GM19372 (cell line): ENCODE data around the gene SNAPC2.

Source experiments
- ATAC-seq: cut with Tn5 transposase; IDR thresholded peaks from one replicate; pipeline ENCODE4 v1.9.1; 2021; ENCODE audit warnings: mild to moderate bottlenecking, low read depth, moderate library complexity; ENCODE audit not compliant: unreplicated experiment

The SNAPC2 gene, protein sequence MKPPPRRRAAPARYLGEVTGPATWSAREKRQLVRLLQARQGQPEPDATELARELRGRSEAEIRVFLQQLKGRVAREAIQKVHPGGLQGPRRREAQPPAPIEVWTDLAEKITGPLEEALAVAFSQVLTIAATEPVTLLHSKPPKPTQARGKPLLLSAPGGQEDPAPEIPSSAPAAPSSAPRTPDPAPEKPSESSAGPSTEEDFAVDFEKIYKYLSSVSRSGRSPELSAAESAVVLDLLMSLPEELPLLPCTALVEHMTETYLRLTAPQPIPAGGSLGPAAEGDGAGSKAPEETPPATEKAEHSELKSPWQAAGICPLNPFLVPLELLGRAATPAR

DNA sequence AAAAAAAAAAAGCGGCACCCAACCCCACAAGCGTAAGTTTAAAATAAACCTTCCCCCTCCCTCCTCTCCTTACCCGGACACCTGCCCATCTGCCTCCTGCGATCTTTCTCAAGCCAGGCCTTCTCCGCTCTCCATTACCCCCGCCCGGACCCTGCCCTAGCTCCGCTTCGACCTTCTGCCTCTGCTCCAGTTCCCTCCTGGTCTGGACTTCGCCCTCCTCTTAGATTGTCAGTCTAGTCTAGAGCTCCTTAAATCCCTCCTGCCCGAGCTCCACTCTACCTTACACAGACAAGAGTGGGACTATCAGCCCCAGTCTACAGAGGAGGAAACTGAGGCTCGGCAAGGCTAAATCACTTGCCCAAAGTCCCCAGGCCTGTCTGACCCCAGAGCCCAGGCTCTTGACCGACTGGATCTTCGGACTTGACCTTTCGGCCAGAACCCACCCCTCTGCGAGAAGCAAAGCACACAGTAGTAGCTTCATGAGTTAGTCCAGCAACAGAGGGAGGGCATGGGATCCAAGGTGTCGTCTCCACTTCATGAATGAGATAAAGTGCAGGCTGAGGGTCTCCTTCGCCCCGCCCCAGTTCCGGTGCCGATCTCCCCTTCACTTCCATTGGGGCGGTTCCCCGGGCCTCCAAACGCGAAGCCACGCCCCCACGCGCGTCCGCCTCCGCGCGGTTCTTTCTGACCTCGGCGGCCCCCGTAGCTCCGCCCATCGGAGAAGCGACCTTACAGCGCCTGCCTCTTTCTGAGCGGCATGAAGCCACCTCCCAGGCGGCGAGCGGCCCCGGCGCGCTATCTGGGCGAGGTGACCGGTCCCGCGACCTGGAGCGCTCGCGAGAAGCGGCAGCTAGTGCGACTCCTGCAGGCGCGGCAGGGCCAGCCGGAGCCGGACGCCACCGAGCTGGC is at the start of gene SNAPC2:
Gene SNAPC2, plus strand, starts transcription at position 729 of the 909 bp plus-strand sequence. Its CDS starts 29 bp downstream, at position 758.
- ATAC-seq = peak; percentile 60

DNA sequence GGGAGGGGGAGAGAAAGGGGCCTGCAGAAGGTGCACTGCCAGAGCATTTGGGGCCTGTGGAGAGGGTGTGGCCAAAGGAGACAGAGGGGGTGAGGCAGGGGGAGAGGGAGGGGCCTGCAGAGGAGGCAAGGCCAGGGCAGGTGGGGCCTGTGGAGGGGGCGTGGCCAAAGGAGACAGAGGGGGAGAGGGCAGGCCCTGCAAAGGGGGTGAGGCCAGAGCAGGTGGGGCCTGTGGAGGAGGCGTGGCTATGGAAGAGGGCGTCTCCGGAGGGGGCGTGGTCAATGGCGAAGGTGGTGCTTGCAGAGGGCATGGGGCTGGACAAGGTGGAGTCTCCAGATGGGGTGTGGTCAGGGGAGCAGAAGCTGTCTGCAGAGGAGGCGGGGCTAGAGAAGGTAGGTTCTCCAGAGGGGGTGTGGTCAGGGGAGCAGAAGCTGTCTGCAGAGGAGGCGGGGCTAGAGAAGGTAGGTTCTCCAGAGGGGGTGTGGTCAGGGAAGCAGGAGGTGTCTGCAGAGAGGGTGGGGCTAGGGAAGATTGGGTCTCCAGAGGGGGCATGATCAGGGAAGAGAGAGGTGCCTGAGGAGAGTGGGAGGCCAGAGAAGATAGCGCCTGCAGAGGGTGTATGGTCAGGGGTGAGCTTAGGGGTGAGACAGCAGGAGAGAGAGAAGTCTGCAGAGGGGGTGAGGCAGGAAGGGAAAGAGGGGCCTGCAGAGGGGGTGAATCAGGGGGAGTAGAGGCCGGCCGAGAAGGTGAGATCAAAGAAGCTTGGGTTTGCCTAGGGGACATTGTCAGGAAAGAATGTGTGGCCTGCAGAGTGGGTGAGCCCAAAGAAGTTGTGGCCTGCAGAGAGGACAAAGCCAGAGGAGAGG is 49.3 kb upstream of the SNAPC2 start:
- no peak for ATAC-seq

DNA sequence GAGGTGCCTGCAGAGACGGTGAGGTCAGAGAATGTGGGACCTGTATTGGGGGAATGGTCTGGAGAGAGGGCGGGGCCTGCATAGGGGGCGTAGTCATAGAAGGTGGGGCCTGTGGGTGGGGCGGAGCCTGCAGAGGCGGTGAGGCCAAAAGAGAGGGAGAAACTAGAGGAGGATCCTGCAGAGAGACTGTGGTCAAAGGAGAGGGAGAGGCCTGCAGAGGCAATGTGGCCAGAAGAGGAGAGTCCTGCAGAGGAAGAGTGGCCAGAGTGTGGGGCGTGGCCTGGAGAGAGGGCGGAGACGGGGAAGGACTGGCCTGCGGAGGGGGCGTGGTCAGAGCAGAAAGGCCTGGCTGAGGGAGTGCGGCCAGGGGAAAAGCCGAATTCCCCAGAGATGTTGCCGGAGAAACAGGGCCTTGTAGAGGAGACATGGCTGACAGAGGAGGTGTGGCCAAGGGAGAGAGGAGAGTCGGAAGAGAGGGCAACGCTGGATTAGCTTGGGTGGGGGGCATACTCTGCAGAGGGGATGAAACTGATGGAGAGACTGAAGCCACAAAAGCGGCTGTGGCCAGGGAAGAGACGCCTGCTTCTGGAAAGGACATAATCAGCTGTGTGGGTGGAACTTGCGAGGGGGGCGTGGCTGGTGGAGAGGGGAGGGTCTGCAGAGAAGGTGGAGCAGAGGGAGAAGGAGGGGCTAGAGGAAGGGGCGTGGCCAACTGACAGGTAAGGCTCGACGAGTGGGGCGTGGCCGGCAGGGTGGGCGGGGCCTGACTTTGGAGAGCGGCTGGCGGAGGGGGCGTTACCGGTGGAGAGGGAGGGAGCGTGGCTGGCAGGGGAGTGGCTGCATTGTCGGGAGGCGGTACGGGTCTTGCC is 48.5 kb upstream of the SNAPC2 start:
- no peak for ATAC-seq

DNA sequence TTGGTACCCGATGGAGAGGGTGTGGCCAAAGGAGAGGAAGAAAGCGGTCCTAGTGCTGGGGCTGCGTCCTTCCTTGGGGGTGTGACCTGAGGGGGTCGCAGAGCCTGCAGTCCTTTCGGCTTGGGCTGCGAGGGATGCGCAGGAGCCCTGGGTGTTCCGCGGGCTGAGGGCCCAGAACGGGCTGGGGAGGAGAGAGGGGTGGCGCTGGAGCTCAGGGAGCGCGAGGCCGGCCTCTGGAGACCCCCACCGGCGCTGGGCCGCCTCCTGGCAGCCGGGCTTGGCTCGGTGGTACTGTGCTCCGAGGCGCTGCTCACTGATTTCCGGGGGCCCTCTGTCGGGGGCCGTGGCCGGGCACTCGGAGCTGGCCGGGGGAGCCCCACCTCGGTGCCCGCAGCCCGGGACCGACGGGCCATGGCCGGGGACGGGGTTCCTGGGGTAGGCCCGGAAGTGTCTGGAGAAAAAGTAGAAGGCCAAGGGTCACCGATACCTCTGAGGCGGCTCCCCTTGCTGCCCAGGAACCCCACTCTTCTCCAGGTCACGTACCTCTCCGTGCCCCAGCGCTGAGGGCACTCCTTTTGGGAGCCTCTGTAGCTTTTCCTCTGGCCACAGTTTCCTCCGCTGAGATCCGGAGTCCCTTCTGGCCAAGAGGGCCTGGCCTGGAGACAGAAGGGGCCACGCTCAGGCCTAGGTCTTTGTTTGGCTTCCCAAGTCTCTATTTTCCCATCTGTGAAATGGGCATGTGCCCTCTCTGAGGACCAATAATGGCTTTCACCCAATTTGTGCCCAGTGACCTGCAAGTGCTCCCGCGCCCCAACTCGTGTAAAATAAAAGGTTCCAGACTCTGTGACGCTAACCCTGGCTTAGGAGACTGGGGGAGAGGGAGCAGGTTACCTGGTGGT is 47.6 kb upstream of the SNAPC2 start:
- ATAC-seq = no peak

DNA sequence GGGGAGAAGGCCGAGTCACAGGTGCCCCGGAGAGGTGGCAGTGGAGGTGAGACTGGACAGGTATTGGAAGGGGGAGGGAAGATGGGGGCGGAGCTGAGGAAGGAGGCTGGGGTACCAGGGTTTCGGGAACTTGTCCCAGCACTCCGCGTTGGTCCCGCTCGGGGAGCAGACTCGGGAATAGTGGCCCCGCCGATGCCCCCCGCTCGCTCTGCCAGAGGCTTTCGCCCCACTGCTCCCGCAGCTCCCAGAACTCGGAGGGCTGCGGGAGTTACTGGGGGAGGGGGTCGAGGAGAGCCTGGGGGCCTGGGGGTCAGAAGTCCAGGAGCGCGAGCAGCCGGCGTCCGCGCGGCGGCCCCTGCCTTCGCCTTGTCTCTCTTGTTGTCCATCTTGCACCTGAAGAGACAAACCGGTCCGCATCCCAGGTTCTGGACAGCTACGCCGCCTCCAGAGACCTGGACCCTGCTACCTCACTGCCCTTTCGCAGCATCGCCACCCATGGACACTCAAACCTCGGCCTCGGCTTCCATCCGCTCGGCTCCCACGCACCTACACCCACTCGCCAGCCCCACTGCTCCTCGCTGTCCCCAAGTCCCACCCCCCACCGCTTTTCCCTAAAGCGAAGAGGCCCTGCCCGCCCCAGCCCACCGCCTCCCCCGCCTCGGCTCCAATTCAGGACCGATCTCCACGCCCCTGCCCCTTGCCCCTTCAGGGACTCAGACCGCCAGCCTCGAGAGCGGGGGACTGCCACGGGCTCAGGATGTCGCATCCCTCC is 46.6 kb upstream of the SNAPC2 start:
- ATAC-seq = no peak

DNA sequence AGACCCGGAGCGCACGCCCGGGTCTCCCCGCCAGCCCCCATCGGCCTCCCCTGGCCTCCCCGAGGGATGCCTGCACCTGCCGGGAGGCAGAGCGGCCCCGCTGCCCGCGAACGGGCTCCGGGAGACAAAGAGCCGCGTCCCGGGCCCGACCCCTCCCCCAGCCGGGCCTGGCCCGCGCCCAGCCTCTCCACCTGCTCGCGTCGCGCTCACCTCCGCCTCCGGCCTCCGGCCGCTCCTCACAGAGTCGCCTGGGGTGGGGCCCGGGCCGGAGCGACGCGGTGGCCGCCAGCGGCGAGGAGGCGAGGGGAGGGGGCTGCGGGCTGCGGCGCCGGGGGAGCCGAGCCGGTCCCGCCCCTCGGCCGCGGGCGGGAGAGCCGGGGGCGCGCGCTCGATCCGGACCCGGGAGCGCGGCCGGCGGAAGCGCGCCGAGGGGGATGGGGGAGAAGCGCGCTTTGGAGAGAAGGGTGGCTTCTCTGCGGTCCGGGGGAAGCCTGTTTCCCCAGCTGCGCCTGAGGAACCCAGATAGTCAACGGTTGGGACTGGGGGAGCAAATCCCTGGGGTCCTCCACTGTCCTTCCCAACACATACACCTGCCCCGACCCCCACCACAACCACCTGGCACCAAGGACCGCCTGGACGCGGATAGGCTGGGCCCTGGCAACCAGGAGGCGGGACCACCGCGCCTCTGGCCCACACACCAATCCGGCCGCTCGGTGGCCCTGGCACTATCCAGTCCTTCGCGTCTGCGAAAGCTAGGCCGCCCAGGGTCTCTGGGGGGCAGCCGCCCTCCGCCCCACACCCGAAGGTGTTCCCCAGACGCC is 45.9 kb upstream of the SNAPC2 start, which contains the start of gene PRR36:
Gene PRR36, minus strand, starts transcription at position 315 of the 821 bp plus-strand sequence. CDS start 701 bp downstream, outside the sequence.
- ATAC-seq = no peak

DNA sequence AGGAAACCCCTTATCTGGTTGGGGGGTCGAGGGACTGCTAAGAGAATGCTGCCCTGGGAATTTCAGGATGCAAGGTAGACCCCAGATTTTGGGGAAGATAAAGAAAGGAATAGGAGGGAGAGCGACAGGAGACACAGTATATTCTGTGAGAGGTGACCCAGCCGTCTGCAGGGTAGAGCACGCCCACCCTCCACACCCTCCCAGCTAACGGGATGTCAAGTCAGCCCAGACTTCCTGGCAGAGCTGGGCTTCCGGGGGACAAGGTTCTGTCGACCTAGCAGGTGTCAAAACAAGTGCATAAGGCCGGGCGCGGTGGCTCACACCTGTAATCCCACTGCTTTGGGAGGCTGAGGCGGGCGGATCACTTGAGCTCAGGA is 45.3 kb upstream of the SNAPC2 start:
- no peak for ATAC-seq

DNA sequence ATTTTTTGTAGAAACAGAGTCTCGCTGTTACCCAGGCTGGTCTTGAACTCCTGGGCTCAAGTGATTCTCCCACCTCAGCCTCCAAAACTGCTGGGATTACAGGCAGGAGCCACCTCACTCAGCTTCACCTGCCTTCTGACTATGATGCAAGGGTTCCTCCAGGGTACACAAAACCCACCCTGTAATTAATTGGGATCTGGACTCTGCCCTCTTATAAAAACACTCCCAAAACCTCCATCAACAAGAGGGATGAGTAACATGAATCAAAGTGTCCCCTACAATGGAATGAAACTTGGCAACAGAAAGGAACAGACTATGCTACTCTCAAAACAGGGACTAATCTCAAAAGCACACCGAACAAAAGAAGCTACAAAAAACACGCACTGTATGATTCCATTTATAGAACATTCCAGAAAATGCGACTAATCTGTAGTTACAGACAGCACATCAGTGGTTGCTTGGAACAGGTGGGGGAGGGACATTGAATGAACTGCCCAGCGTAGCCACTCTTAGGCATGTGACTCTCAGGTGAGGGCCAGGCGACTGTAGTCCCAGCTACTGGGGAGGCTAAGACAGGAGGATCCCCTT is 42.8 kb upstream of the SNAPC2 start:
- no peak for ATAC-seq

DNA sequence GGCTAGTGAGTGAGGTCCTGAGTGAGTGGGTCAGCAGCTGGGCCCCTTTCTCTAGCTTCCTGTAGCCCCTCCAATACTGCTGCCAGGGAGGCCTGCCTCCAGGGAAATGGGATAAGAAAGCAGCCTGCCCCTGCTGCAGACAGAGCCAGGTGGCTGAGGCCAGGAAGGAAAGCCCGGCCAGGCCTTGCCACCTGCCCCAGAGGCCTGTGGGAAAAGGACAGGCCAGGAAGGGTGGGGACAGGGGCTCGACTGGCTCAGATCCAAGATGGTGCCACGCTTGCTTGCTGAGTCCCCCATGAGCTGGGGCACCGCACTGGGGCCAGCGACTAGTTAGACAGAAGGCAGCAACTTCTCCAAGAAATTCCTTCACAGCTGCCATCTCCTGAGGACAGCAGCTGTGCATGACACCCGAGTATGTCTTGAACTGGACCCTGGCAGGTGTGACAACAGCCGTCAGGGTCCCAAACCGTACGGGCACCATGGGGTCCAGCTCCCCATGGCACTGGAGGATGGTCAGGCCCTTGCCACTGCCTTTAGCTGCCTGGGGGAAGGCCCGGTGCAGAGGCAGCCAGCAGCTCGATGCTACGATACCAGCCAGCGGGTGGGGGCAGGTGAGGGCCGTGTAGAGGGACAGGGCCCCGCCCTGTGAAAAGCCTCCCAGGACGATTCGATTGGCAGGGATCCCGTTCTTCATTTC is 40.9 kb upstream of the SNAPC2 start:
- no peak for ATAC-seq

DNA sequence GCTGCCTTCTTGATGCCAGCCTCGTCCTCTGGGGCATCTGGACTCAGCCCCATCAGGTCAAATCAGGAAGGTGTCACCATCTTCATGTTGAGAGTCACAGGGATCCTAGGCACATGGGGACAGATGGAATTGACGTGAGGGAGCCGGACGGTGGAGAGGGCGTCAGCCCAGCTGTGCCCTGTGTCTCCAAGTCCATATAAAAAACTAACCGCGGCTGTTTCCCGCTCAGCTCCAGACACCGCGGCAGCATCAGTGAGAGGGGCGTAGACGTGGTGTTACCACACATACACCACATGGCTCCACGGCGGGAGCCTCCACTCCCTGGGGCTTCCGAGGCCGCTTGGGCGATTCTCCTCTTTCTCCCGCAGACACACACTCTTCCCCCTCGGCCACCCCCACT is 40.3 kb upstream of the SNAPC2 start:
- ATAC-seq = no peak

DNA sequence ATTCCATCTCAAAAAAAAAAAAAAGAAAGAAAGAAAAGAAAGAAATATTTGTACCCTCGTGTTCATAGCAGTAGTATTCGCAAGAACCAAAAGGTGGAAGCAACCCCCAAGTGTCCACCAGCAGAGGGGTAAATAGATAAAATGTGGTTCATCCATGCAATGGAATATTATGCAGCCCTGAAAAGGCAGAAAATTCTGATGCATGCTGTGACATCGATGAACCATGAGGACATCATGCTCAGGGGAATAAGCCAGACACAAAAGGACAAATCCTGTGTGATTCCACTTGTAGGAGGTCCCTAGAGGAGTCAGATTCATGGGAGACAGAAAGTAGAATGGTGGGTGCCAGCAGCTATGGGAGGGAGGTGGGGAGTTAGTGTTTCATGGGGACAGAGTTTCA is 38.2 kb upstream of the SNAPC2 start:
- no peak for ATAC-seq

DNA sequence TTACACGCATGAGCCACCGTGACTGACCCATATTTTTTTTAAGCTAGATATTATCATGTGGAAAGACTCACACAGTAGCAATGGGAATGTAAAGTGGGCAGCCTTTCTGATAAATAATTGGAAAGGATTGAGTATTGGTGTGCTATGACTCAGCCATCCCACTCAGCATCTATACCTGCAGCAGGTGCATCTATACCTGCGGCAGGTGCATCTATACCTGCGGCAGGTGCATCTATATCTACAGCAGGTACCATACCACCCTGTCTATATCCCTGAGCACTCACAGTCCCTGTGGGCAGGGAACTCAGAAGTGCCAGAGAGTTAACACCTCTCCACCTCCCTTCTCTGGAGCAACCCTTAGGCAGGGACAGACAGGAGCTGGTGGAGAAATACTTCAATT is 37.0 kb upstream of the SNAPC2 start:
- no peak for ATAC-seq

DNA sequence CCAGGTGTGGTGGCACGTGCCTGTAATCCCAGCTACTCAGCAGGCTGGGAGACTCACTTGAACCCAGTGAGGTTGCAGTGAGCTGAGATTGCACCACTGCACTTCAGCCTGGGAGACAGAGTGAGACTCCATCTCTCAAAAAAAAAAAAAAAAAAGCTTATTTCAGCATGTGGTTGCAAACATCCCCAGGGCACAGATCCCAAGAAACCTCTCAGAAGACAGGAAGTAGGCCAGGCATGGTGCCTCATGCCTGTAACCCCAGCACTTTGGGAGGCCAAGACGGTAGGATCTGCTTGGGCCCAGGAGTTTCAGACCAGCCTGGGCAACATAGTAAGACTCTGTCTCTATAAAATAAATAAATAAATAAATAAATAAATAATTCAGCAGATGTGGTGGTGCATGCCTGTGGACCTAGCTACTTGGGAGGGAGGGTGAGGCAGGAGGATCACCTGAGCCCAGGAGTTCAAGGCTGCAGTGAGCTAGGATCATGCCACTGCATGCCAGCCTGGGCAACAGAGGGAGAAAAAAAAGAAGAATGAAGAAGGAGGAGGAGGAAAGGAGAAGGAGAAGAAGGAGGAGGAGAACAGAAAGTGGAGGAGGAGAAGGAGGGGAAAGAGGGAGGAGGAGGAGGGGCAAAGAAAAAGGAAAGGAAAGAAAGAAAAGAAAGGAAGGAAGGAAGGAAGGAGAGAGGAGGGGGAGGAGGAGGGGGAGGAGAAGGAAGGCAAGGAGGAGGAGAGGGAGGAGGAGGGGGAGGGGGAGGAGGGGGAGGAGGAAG is 36.2 kb upstream of the SNAPC2 start:
- ATAC-seq = no peak

DNA sequence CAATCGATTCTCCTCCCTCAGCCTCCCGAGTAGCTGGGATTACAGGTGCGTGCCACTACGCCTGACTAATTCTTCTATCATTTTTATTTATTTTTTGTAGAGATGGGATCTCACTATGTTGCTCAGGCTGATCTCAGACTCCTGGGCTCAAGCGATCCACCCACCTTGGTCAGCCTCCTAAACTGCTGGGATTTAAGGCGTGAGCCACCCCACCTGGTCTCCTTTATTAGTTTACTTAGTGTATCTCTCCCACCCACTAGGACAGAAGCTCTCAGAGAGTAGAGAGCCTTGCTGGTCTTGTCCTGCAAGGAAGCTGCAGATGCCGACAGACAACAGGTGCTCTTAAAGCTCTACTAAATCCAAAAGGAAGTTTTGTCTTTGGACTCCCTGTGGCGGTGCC is 34.3 kb upstream of the SNAPC2 start:
- no peak for ATAC-seq

DNA sequence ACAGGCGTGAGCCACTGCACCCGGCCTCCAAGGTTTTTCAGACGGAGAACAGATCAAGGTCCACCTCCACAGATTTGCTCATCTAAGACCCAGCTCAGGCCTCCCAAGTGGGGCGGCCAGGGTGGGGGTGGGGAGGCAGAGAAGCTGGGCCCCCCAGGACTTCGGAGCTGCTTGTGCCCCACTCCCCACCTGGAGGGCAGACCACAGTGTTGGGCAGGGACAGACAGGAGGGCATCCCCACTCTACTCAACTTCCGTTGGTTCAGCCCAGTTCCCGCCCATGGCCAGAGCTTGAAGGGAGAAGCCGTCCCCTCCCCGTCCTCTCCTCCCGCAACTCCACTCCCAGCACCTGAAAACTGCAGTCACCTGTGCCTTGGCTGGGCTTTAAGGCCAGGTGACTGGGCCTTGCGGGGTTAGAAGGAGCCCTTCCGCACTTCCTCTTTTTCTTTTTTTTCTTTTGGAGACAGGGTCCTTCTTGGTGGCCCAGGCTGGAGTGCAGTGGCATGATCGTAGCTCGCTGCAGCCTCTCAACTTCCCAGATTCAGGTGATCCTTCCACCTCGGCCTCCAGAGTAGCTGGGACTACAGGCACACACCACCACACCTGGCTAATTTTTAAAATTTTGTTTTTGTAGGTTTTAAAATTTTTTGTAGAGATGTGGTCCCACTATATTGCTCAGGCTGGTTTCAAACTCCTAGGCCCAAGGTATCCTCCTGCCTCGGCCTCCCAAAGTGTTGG is 32.6 kb upstream of the SNAPC2 start:
- ATAC-seq = no peak
